GM18867 (cell line): ENCODE data around the gene ANKS6.
"Not testable (repeated sequence)": the region's sequence is repeated elsewhere in the genome, so short reads cannot be mapped to it uniquely, and the experiment has no call there.

Experiments
- ATAC-seq: cut with Tn5 transposase; IDR thresholded peaks from one replicate; pipeline ENCODE4 v1.9.1; 2021; ENCODE audit warnings: mild to moderate bottlenecking, moderate library complexity; ENCODE audit not compliant: unreplicated experiment

Gene ANKS6

GRCh38 chr9:98707166-98708102 is 88.9 kb downstream of the ANKS6 start:
- ATAC-seq: no peak

DNA sequence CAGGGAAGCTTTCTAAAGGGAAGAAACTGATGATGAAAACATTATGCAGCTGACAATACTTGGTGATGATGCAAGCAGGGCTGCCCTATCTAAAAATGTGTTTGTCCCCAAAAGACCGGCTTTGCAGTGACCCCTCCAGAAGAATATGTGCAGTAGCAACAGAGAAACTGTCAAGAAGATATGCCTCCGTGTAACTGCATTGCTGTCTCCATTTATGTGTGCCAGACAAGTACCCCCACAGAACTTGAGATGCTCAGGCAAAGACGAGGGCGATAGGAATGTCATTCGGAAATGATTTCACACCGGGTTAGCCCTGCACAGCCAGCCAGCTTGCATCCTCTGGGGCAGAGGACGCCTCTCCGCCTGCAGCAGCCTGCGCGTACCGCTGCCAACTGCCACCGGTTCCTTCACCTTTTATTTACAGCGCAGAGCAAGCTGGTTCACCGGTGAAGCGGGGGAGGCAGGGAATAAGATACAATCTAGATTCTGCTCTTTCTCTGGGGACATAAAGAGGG is 89.6 kb downstream of the ANKS6 start:
- no peak for ATAC-seq

DNA sequence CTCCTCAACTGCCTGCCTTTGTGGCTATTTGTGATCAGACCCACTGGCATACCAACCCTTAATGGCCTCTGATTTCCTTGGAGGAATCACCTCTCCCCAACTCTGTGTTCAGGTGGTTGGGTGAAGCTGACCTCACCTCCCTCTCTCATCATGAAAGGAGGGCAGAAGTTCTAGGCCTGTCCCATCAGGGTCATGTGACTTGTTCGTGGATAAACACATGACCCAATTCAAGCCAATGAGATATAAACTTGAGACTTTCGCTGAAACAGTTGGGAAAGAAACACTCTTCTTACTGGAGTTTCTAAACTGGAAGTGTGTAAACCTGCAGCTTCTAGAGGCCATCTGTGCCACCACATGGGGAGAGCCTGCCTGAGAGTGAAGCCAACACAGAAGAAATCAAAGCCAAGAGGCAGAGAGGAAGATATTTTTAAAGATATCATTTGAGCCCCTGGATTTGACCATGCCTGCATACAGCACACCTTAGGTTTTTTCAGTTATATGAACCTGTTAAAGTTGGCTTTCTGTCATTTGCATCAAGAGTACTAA is 93.4 kb downstream of the ANKS6 start:
- no peak for ATAC-seq

DNA sequence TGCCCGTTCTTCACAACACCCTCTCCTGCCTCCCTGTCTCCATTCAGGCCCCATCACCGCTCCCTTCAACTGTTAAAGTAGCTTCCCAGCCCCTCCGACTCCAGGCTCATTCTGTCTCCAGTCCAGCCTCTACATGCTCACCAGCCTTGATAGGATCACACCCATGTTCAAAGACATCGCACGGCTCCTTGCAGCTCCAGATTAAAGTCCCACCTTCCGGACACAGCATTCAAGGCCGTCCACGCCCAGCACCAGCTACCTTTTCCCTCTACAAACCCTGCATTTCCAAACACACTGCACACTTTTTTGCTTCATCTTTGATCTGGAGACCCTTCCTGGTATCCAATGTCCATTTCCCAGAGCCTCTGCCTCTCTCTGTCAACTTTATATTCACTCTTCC is 94.0 kb downstream of the ANKS6 start:
- ATAC-seq: no peak

GRCh38 chr9:98701576-98701975 is 94.8 kb downstream of the ANKS6 start:
- no peak for ATAC-seq

DNA sequence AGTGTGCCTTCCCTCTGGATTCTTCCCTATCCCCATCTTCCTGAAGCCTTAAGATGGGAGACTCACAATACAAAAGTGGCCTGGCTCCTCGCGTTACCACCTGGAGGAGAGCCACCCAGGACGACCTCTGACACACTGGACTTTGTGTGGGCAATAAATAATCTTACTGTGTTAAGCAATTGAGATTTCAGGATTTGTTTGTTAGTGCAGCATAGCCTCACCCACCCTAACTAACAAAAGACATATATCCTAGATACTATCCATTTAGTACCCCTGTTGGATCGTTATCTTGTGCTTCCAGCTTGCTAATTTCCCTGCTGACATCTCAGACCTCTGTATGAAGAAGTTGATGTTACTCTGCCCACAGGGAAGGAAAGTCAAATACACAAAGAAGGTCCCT is 95.6 kb downstream of the ANKS6 start:
- no peak for ATAC-seq

- ATAC-seq: no peak
Observed at GRCh38 chr9:98698856-98699255, 97.5 kb downstream of the ANKS6 start.

DNA sequence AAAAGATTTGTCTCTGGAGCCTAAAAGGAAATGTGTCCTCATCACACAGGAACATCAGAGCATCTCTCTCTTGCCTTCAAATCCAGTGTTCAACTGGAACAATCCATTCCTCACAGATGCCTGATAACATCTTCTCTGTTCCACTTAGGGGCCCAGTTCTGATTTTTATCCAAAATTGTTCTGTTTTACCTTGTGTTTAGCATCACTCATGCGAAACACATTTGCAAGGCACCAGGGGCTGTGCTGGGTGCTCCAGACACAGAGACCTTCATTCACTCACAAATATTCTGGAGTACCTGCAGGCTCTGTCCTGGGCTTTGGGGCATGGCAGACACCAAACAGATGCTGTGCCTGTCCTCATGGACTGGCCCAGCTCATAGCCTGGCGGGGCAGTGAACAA is 101.4 kb downstream of the ANKS6 start:
- no peak for ATAC-seq

DNA sequence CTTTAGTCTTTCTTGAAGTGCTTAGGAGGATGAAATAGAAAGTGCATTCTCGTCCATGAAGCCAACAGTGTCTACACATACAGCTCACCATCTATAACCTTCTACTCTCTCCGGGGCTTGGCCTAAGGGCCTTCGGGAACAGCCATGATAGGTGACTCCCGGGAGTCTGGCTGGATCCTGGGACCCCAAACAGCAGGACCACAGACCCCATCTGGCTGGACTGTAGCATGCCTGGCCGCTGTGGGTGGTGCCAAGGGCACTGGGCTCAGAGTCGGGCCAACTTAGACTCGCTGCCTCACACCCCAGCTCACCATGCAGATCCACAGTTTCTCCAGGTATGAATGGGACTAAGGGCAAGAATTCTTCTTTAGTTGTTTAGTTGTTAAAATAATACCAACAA is 104.0 kb downstream of the ANKS6 start:
- ATAC-seq: no peak

DNA sequence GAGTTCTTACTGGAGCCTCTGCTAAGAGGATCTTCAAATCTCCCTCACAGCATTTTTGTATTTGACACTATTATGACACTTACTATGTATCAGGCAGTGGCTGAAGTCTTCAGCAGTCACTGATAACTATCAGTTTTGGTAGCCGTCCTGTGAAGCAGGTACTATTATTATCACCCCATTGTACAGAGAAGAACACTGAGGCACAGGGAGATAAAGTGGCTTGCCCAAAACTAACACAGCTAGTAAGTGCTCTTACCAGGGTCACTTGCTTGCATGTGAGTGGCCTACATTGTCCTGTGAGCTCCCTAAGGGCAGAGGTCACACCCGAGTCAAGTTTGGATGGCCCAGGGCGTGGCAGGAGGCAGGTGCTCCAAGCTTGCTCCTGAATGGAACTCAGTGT is 104.5 kb downstream of the ANKS6 start:
- no peak for ATAC-seq

DNA sequence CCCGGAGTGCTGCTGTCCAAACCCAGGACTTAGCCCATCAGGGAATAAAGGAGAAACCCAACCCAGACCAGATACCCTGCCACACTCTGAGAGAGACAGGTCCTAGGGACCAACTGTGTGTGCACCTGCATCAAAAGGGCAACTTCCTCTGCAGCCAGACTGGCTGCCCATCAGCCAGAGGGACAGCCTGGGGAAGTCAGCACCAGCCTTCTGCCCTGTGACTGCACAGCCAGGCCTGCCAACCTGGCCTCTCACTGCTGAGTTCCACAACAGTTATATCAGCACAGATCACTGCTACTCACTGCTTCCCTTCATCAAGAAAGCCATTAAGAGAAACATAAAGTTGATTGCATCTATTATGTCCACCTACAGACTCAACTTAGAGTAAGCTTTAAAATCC is 105.7 kb downstream of the ANKS6 start:
- no peak for ATAC-seq

- no peak for ATAC-seq
Observed at GRCh38 chr9:98688710-98689495, 107.5 kb downstream of the ANKS6 start.

DNA sequence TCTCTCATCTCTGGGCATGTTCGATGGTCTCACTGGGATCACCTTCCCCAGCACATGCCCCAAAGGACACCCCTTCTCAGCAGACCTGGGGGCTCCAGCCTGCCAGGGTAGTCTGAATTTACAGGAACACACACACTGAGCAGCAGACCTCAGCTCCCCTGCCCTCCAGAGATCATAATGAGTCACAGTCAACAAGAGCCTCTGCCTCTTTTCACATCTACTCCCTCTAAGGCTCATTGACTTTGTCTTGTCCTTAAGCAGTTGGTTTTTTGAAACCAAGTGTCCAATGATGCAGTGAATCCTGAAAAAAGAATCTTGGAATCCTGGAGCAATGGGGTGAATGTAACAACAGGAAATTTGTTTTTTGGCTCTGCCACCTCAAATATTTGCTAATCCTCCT is 108.4 kb downstream of the ANKS6 start:
- ATAC-seq: no peak

DNA sequence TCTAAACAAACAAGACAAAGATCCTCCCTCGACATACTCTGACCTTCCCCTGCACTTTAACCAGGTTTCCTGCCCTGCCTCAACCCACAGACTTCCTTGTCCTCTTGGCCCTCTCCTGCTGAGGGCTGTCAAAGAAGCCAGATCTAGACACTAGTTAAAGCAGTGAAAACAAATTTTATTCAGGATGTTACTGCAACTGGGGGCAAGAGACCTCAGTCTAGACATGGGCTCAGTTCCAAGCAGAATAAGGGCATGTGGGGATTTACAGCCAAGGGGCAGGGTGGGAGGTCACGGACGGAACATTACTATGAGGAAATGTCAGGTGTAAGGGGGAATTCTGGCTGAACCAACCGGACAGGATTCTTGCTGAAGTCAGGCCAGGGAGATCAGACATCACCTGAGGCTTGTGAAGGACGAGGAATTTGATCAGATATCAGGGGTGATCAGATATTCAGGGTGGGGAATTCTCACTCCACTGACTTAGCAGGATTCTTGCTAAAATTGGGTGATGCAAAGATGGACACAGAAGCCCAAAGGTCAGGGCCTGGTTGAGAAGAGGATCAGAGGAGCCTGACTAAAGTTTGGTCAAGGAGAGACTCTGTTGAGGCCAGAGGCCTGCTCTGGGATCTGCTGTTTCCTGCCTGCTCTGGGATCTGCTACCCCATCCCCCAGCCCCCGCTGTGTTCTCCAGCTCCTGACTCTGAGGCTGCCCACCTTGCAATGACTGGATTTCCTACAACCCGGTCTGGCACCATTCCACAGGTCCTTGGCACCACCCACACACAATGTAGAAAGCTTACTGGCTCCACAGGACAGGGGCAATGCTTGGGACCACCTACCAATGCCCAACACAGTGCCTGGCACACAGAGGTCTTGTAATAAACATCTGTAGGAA is 109.1 kb downstream of the ANKS6 start:
- ATAC-seq: no peak

- not testable (repeated sequence) for ATAC-seq
Observed at GRCh38 chr9:98684816-98685215, 111.5 kb downstream of the ANKS6 start.
